ENCODE data around the gene IL9.

IL9 gene

DNA sequence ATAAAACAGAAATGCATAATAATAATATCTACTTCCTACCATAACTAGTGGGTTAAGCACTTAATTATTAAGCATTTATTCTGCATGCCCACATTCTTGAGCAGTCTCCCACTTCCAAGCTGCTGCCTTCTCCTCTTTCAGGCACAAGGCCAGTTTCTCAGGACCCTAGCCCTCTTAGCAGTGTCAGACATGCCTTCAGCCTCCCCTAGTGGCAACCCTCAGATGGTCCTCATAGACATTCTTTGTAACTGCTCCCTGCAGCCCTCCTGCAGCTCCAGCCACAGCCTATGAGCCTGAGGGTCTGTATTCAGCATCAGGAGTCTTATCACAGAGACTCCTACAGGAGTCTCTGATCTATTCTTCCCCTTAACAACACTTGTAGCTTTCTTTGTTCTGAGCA lies 3.9 kb downstream of the IL9 start:
- DNase-seq: peak in 1 of 56 donors; percentile 12

- DNase-seq: no peak
Observed at GRCh38 chr5:135891268-135891667, 4.4 kb downstream of the IL9 start.

DNA sequence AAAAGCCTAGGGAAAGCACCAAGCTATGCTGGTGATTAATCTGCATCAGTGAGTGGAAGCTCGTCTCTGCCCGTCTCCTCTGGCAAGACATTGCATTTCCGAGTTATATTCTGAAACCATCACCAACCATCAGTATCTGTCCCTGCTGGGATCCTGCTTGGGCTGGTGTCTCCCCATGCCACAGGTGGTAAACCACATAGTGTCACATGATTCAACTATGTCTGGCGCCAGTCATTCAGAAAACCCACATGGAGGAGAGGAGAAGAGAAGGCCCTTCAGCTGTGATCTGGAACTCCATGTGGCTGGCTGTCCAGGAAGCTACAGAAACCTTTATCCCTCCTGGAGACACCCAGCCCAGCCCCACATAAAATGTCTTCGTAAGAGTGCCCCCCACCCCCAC lies 4.8 kb downstream of the IL9 start:
- DNase-seq: no peak

DNA sequence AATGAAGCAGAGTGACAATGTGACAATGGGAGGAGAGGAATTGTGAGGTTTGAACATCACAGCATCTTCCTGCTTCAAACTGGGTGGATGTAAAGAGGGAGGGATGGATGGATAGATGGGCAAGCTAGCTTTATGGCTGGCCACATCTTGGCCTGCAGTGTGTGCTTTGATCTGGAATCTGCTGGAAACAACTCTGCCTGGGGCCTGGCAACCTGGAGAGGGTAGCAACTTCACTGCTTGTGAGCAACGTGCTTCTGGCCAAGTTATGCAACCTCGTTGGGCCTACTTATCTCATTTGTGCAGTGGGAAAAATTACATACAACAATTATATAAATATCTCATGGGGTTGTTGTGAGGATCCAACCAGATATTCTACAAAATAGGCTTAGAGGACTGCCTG lies 5.3 kb downstream of the IL9 start:
- DNase-seq: no peak

DNA sequence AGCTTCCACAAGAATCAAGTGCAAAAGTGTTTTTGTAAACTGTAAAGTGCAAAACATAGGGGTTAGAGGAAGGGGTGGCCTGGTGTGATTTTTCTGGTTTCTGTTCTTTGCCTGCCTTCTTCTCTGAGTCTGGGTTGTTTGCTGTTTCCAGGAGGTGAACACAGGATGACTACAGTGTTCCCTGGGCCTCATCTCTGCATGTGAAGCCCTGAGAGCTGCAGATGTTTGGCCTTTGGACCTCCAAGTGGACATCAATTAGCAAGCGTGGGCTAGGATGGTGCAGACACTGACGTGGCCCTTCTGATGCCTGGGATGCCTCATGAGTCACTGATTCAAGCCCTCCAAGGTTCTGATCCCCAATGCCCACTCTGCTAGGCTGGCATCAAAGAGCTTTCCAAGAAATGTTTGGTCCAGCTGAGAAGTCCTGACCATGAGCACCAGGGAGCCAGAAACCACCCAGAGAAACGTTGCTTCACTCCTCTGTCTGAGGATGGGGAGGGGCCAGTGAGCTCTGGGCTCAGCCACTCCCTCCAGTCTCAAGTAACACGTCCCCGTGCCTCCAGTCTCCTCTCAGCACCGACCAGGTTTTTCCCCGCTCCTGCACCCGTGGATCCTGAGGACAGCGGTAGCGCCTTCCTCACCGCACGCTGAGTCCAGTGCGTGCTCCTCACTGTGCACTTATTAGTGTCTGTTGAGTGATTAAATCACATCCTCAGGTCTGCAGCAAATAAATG lies 7.6 kb downstream of the IL9 start:
- DNase-seq: no peak

DNA sequence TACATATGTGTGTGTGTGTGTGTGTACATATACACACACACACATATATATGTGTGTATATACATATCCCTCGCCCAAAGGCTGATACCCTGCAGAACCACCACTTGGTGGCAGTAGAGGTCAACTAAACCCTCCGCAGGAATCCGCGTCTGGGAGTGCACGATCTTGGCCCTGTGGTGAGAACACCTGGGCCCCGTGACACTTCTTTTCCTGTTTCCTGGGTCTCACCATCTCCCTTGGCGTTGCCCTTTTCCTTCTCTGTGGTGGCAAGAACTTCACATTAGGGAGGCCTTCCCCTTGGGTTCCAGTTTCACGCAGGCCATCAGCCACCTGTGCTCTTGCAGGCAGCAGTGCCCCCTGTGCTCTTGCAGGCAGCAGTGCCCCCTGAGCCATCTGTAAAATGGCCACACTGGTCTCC lies 8.2 kb downstream of the IL9 start:
- DNase-seq: peak in 42 of 56 donors; percentile 5 to 64 (median 25)

DNA sequence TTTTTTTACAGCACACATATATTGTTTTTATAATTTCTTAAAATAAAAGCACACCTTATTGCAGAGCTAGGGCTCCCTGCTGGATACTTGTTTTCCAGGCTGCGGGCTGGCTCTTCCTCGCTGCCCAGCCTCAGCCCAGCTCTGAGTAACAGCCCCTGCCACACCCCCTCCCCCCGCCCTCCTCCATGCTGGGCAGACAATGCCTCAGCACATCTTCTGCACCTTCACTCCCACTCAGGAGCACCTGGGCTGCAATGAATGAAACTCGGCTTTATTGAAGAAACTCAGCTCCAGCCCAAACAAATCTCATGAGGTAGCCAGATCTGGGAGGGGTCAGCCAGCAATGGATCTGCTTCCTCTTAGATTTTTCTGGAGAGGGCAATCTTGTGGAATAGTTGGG lies 9.5 kb downstream of the IL9 start:
- DNase-seq: no peak

- no peak for DNase-seq
Observed at GRCh38 chr5:135885031-135885430, 10.6 kb downstream of the IL9 start.

GRCh38 chr5:135883441-135883840 lies 12.2 kb downstream of the IL9 start:
- DNase-seq: no peak

DNA sequence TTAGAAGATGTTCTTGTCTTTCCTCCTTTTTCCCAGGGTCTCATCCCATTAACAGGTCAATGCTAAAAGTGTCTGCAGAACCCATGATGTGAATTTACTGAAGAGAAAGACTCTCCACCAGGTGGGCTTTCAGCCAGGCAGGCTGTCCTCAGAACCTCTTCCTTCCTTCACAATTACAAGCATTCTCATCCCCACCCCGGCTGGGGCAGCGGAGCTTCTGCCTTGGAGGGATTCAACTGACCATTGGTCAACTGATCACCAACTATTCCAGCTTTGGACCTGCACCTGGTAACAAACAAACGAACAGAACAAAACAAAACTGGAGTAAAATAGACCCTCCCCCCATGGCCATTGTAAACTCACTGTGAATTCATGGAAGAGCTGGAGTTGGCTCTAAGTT lies 12.6 kb downstream of the IL9 start:
- DNase-seq: no peak

GRCh38 chr5:135881819-135882218 lies 13.8 kb downstream of the IL9 start:
- DNase-seq: no peak

- peak in 40 of 56 donors; percentile 8 to 84 (median 36) for DNase-seq
Observed at GRCh38 chr5:135881244-135881643, 14.4 kb downstream of the IL9 start.

DNA sequence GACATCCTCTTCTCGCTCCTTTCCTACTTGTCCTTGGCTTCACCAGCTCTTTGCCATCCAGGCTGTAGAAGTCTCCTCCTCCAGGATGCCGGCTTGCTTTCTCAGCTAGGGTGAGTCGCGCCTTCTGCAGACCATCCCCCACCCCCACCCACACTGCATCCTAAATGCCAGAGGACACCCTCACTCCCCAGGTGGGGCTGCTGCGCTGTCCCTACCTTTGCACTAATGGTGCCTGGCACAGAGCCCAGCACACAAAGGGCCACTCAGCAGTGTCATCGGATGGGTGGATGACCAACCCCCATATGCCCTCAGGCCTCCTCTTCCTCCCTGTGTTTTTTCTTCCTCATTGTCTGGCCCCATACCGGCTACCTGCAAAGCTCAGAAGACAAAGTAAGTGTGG lies 14.8 kb downstream of the IL9 start:
- peak in 1 of 56 donors; percentile 10 for DNase-seq

GRCh38 chr5:135880278-135880677 lies 15.4 kb downstream of the IL9 start:
- no peak for DNase-seq

GRCh38 chr5:135879591-135879990 lies 16.1 kb downstream of the IL9 start:
- no peak for DNase-seq

DNA sequence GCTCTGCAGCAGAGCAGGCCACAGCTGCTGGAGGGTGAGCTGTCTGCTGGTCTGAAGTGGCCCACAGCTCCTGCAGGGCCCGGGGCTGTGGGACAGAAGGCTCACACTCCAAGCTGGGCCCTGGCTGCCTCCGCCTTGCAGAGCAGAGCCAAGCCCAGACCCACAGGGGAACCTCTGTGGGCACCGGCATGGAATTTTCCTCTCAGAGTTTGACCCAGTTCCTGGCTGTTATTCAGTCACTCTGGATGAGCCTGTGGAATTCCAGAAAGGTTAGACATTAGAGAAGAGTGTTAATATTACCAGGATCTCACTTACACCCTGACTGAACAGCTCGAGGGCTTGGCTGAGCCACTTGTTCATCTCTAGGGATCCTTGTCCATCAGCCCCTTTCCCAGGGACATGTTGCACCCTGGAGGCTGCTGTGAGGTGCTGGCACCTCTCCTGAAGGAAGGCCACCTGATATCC lies 17.5 kb downstream of the IL9 start:
- no peak for DNase-seq

DNA sequence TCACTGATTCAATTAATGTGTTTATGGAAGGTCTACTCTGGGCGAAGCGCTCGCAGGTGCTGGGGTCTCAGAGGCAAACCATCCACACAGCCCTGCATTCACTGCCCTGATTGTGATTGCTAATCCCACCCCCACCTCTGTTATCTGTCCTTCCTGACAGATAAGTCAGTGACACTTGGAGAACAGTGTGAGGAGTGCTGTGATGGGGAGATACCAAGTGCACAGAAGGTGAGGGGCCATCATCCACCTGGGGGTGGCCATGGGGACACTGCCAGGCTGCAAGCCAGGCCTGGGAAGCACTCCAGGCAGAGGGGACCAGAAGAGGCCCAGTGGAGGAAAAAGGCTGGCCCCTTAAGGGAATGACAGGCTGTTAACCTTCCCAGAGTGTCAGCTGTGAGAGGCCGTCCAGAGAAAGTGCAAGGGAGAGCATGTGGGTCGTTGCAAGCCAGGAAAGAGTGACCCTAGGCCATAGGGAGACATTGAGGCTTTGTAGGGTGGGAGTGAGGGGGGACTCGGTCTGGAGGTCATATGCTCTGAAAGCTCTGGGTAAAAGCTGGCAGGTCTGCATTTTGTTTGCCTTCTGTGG lies 18.0 kb downstream of the IL9 start:
- no peak for DNase-seq

DNA sequence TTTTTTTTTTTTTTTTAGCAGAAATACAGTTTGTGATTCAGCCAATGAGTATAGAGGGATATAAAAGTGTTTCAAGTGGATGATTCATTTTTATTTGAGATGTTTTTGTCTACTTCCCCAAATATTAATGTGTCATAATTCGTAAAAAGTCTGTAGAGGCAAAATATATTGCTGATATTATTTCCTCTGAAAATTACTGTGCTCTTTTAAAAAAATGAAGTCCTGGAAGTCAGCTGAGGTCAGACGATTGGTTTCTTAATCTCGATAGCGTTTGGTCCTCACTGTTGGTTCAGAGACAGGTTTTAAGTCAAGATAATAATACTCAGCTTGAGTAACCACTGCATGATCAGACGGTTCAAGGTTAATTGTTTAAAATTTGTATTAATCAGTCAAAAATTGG lies 19.5 kb downstream of the IL9 start:
- no peak for DNase-seq

- DNase-seq: no peak
Observed at GRCh38 chr5:135875567-135875966, 20.1 kb downstream of the IL9 start.

DNA sequence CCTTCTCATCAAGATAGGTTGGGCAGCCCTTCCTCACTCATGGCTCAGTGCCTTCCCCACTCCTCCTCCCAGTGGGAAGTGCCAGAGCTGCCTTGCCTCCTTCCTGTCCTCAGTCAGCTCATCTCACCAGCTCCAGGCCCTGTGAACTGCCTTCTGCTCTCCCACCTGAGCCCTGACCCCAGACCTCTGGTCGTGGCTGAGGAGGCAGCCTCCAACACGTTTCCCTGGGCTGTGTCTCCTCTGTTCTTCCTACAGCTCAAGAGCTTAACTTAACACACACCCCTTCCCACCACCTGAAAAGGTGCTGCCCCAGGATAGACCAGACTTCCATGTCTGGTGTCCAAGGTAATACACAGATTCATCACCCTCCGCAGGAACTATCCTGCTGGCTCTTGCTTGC lies 21.2 kb downstream of the IL9 start:
- DNase-seq: no peak

GRCh38 chr5:135873831-135874230 lies 21.8 kb downstream of the IL9 start:
- DNase-seq: no peak

- DNase-seq: no peak
Observed at GRCh38 chr5:135871268-135871915, 24.2 kb downstream of the IL9 start.

DNA sequence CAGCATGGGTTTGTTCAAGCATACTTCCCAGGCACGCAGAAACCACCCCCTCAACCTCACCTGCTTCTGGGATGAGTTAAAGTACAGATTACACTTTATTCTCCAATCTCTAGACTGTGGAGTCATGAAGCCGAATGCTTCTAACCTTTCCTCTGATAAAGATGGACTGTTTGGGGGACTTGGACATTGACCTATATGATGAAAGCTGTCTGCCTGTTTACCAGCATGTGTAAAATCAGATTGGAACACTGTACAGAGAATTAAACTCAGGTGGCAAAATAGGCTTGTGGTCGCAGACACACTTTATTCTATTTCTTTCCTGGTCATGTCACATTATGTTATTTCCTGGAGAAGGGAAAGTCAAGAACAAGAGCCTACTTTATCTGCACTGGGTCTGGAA lies 25.7 kb downstream of the IL9 start:
- no peak for DNase-seq
